ENCODE results near the gene KNSTRN. TPM values are rescaled to one million over a fixed set of nuclear protein-coding genes. Genes with fewer than 3 reads are reported as not detected.
A peak's percentile ranks its signal among the peaks of the same experiment; 100 is the strongest.

Gene KNSTRN
- total and polyA plus RNA-seq, 3 donors from 2014 or later = 39.6 to 125 (median 66.9) TPM

GRCh38 chr15:40364251-40364650, 18.3 kb upstream of the KNSTRN start:
- TF ChIP-seq POLR2A (IDR thresholded peaks at IDR 0.05) = no peak
- no peak for TF ChIP-seq CTCF (IDR thresholded peaks at IDR 0.05)
- no peak overlapping the region for H3K4me3 ChIP-seq
- DNase-seq = no peak
- intact Hi-C loops (cut with DNase I; ENCODE audit: low total_unique reads) = loop anchor here (10.0 kb wide), 1 partner anchor 51 kb away; no protein-coding TSS in a partner anchor
- no peak overlapping the region for H3K27ac ChIP-seq
- no peaks in the 10 kb centered on the region for H3K9me3 ChIP-seq
- H3K4me1 ChIP-seq = no peaks in the 10 kb centered on the region
- WGBS, 2 donors = 86 to 89% methylated on average over 6 of the region's 6 CpGs
- H3K27me3 ChIP-seq = no peaks in the 10 kb centered on the region
- no peaks in the 10 kb centered on the region for H3K36me3 ChIP-seq (ENCODE audit: low read depth, missing control alignments)

DNA sequence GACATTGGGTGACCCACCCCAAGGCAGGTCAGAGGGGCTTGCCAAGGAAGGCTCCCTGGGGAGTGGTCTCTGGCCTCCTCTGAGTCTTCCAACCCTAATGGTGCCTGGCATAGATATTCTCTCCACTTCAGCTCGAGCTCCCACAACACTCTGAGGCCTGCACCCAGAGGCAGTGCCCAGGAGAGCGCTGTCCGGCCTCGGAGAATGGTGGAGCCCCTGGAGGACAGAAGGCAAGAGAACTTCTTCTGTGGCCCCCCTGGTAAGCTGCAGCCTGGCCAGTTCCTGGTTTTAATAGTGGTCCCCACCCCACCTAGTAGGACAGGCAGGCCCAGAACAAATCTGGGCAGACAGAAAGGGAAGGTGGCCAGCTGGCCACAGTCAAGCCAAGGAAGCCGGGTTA, 17.5 kb upstream of the KNSTRN start:
- intact Hi-C loops (cut with DNase I; ENCODE audit: low total_unique reads) = loop anchor here (10.0 kb wide), 1 partner anchor 50 kb away; no protein-coding TSS in a partner anchor
- Histone ChIP-seq H3K27me3 (no peaks in the 10 kb centered on the region), H3K27ac (no peak overlapping the region), H3K4me3 (no peak overlapping the region), H3K36me3 (ENCODE audit: low read depth, missing control alignments) (no peaks in the 10 kb centered on the region), H3K9me3 (no peaks in the 10 kb centered on the region), H3K4me1 (no peaks in the 10 kb centered on the region)
- no peak for TF ChIP-seq CTCF (IDR thresholded peaks at IDR 0.05)
- 73 to 81% methylated on average over 4 to 5 of the region's 5 CpGs for WGBS, 2 donors
- no peak for DNase-seq

DNA sequence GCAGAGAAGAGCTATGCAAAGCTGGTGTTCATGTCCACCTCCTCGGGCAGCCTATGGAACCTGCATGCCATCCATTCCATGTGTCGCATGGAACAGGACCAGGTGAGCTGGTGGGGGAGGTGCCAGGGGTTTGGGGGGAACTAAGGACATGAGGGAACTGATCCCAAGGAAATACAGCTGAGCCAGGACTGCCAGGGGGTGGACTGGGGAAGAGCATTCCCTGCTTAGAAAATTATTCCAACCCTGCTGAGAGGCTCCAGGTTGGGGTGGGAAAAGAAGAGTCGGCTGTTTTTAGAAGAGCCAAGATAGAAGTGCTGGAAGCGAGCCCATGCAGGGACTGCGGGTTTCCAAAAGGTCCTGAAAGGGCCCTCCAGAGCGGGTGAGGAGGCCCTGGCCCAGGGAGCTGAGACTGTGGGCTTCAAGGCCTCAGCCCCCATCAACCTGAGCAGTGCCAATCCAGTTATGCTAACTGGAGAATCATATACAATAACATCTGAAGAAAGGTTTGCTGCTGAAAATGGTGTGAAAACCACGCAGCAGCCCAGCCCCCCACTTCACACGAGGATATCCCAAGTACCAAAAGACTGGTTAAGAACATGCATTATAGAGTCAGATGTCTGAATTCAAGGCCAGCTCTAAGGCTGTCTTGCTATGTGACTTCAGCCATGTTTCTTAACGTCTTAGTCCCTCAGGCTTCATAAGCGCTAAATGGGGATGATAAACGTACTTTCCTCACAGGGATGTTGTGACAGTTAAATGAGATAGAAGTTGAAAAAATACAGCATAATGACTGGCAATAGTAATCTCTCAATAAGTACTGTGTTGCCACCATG, 16.7 kb upstream of the KNSTRN start:
- no peak for DNase-seq
- H3K4me1 ChIP-seq = no peaks in the 10 kb centered on the region
- H3K4me3 ChIP-seq = no peak overlapping the region
- H3K27me3 ChIP-seq = no peaks in the 10 kb centered on the region
- WGBS, 2 donors = 69 to 76% methylated on average over 11 of the region's 11 CpGs
- H3K27ac ChIP-seq = no peak overlapping the region
- intact Hi-C loops (cut with DNase I; ENCODE audit: low total_unique reads) = loop anchor here (10.0 kb wide), 1 partner anchor 49 kb away; no protein-coding TSS in a partner anchor
- TF ChIP-seq POLR2A (IDR thresholded peaks at IDR 0.05) = no peak
- no peak for TF ChIP-seq CTCF (IDR thresholded peaks at IDR 0.05)
- no peaks in the 10 kb centered on the region for H3K9me3 ChIP-seq
- H3K36me3 ChIP-seq (ENCODE audit: low read depth, missing control alignments) = no peaks in the 10 kb centered on the region

DNA sequence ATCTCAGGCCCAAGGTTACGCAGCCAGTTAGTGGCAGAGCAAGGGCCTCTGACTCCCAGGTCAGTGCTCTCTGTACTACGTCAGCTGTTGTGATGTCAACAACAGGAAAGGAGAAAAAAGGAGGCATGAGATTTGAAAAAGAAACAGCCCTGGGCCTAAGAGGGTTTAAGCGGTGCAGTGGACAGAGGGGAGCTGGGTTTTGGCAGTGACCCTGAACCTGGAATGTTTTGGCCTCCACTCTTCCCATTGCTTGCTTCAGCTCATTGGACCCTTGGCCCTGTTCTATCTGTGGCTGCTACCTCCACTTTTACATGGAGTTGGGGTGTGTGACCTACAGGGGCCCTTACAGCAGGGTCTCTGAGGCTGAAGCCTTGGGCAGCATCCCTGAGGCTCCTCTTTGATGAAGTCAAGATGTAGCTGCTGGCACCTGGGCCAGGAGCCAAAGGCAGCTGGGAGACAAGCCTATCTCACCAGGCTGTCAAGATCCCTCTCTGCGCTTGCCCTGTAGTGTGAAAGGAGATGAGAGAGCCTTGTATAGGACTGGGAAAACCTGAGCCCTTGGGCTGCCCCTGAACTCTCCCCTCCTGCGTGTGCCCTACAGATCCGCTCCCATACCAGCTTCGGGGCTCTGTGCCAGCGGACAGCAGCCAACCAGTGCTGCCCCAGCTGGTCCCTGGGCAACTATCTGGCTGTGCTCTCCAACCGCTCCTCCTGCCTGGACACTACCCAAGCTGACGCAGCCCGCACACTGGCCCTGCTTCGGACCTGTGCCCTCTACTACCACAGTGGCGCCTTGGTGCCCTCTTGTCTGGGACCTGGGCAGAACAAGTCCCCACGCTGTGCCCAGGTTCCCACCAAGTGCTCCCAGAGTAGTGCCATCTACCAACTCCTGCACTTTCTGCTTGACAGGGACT, 15.8 kb upstream of the KNSTRN start:
- intact Hi-C loops (cut with DNase I; ENCODE audit: low total_unique reads) = loop anchor here (10.0 kb wide), 1 partner anchor 48 kb away; no protein-coding TSS in a partner anchor
- Histone ChIP-seq H3K4me3 (no peak overlapping the region), H3K9me3 (no peaks in the 10 kb centered on the region), H3K36me3 (ENCODE audit: low read depth, missing control alignments) (no peaks in the 10 kb centered on the region), H3K27ac (no peak overlapping the region), H3K27me3 (no peaks in the 10 kb centered on the region), H3K4me1 (no peaks in the 10 kb centered on the region)
- peak; percentile 93 for DNase-seq
- WGBS, 2 donors = 78 to 82% methylated on average over 9 to 14 of the region's 14 CpGs
- TF ChIP-seq CTCF (IDR thresholded peaks at IDR 0.05) = no peak
- TF ChIP-seq POLR2A (IDR thresholded peaks at IDR 0.05) = no peak
